GM18909 (cell line): Measurements from ENCODE around the gene FCGR3A.
"Not testable (repeated sequence)": the region's sequence is repeated elsewhere in the genome, so short reads cannot be mapped to it uniquely, and the experiment has no call there.

ENCODE experiments used
- ATAC-seq: cut with Tn5 transposase; IDR thresholded peaks from one replicate; pipeline ENCODE4 v1.9.1; 2021; ENCODE audit warnings: mild to moderate bottlenecking; ENCODE audit not compliant: unreplicated experiment, poor library complexity

Gene FCGR3A

DNA sequence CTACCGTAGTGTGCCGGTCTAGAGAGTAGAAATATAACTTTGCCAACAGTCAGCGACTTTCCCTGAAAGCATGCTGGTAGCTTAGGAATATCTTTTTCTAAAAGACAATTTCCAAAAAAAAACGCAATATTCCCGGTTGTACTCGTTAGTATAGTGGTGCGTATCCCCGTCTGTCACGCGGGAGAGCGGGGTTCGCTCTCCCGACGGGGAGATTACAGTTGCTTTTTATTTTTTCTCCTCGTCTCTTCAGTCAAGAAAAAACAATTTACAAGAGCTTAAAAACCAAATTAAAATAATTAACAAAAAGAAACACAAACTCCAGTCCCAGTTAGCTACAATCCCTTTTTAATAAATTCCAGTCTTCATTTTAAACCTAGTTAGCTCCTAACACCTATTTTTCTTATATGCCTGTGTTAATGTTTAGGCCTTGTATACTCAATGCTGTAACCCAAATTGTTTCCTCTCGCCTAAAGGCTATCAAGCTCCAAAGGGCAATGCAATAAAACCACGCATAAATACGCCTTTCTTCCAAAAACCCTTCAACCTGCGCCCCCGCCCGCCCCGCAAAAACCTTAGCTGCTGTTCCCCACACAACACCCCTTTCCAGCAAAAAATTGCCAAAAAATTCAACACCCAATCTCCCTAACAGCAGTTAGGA is 17.5 kb downstream of the FCGR3A start:
- no peak for ATAC-seq

DNA sequence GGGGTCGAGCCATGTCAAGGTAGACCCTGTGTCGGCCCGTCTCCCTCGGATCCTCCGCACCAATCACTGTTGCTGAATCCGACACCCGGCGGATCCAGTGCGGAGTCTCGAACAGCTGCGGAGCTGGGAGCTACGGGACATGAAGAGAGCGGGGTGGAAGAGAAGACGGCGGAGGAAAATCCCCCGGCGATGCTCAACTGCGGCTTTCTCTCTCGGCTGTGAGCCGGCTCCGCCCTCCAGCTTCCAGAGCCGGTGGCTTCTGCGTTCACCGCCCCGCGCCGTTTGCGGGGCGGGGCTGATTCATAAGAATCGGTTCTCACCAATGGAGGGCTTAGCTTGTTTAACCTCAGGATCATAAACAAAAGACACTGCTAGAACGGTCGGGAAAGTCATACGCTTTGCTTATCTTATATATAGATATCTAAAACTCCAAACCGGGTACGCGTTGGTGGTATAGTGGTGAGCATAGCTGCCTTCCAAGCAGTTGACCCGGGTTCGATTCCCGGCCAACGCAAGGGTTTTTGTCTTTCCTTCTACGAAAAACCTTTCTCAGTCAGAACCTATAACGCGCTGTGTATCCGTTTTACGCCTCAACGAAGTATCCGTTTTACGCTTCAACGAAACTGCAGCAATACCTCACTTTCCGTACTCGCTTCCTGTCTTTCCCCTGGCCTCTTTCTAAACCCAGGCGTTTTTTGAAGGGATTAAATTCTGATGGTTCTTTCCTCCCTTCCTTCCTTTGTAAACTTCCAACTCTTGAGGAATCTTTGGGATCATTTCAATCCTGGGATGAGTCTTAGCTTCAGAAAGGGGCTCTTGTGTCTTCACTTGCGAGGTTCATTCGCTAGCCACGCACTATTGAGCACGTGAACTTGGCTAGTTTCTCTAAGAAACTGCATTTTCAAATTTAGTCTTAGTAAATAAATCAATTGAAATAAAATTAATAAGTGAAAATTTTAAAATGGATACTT is 18.7 kb downstream of the FCGR3A start:
- peak; percentile 67 for ATAC-seq

DNA sequence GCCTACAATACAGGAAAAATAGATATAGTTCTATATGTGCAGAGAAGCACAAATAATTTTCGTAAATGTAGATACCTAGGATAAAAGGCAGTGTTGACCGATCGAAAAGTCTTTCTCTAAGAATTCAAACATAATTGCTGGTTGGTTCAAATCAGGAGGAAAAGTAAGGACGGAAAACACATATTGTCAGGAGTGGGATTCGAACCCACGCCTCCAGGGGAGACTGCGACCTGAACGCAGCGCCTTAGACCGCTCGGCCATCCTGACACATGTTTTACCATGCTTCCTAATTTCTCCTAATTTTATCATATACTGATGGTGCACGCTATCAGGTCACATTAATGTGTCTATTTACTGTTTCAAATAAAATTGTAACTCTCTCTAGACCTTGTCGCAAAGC is 19.5 kb downstream of the FCGR3A start:
- peak; percentile 37 for ATAC-seq

DNA sequence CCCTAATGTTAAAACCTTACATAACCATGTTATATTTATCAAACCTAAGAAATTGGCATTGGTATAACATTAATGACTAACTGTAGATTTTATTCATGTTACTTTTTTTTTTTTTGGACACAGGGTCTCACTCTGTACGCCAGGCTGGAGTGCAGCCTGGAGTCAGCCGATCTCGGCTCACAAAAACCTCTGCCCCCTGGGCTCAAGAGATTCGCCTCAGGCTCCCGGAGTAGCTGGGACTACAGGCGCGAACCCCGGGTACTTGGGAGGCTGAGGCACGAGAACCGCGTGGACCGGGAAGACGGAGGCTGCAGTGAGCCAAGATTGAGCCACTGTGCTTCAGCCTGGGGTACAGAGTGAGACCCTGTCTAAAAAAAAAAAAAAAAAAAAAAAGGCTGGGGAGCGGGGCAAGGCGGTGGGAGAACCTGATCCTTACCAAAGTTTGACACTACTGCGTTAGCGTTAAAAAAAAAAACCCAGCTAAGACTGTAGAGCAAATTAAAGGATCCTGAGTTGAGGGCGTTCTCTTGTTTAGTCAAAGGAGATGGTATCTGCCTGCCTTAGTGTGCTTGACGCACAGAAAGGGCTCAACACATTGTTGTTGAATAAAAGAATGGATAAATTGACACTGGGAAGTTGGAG is 20.0 kb downstream of the FCGR3A start:
- not testable (repeated sequence) for ATAC-seq

DNA sequence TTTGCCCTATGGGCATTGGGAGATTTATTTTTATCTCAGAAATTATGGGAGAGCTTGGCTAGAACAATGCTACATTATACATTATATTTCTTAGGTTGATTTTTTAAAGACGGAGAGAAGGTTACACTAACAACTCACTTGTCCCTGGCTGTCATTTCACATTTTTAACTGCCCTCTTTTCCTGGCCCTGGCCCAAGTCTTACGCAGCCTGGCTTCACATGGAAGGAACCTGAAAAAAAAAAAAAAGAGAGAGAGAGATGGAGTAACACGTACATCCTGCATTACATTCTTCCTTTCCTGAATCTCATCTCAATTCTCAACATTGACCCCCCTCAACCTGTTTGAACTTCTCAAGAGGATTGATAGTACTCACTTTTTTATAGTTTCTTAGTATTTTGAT is 21.1 kb downstream of the FCGR3A start:
- ATAC-seq: not testable (repeated sequence)

DNA sequence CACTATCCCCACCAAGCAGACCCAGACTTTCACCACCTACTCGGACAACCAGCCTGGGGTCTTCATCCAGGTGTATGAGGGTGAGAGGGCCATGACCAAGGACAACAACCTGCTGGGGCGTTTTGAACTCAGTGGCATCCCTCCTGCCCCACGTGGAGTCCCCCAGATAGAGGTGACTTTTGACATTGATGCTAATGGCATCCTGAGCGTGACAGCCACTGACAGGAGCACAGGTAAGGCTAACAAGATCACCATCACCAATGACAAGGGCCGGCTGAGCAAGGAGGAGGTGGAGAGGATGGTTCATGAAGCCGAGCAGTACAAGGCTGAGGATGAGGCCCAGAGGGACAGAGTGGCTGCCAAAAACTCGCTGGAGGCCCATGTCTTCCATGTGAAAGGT is 23.7 kb downstream of the FCGR3A start:
- ATAC-seq: not testable (repeated sequence)

DNA sequence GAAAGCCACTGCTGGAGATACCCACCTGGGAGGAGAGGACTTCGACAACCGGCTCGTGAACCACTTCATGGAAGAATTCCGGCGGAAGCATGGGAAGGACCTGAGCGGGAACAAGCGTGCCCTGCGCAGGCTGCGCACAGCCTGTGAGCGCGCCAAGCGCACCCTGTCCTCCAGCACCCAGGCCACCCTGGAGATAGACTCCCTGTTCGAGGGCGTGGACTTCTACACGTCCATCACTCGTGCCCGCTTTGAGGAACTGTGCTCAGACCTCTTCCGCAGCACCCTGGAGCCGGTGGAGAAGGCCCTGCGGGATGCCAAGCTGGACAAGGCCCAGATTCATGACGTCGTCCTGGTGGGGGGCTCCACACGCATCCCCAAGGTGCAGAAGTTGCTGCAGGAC is 24.3 kb downstream of the FCGR3A start:
- not testable (repeated sequence) for ATAC-seq

DNA sequence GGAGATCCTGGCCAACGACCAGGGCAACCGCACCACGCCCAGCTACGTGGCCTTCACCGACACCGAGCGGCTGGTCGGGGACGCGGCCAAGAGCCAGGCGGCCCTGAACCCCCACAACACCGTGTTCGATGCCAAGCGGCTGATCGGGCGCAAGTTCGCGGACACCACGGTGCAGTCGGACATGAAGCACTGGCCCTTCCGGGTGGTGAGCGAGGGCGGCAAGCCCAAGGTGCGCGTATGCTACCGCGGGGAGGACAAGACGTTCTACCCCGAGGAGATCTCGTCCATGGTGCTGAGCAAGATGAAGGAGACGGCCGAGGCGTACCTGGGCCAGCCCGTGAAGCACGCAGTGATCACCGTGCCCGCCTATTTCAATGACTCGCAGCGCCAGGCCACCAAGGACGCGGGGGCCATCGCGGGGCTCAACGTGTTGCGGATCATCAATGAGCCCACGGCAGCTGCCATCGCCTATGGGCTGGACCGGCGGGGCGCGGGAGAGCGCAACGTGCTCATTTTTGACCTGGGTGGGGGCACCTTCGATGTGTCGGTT is 24.8 kb downstream of the FCGR3A start:
- ATAC-seq: peak; percentile 22

DNA sequence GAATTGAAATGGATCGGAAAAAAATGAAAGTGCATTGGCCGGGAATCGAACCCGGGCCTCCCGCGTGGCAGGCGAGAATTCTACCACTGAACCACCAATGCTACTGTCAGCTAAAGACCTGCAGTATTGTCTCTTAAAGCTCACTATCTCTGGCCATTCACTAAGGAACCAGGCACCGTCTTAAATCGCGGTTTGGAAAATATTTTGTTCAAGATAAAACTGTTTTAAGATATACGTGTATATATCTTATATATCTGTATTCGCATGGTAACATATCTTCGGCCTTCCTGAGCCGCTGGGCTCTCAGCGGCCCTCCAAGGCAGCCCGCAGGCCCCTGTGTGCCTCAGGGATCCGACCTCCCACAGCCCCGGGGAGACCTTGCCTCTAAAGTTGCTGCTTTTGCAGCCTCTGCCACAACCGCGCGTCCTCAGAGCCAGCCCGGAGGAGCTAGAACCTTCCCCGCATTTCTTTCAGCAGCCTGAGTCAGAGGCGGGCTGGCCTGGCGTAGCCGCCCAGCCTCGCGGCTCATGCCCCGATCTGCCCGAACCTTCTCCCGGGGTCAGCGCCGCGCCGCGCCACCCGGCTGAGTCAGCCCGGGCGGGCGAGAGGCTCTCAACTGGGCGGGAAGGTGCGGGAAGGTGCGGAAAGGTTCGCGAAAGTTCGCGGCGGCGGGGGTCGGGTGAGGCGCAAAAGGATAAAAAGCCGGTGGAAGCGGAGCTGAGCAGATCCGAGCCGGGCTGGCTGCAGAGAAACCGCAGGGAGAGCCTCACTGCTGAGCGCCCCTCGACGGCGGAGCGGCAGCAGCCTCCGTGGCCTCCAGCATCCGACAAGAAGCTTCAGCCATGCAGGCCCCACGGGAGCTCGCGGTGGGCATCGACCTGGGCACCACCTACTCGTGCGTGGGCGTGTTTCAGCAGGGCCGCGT is 25.5 kb downstream of the FCGR3A start, which contains the start of gene HSPA6:
TSS of gene HSPA6 (plus strand) at position 724 of the 925 bp plus-strand sequence. CDS start at position 843, 119 bp downstream.
- peak; percentile 60 for ATAC-seq

DNA sequence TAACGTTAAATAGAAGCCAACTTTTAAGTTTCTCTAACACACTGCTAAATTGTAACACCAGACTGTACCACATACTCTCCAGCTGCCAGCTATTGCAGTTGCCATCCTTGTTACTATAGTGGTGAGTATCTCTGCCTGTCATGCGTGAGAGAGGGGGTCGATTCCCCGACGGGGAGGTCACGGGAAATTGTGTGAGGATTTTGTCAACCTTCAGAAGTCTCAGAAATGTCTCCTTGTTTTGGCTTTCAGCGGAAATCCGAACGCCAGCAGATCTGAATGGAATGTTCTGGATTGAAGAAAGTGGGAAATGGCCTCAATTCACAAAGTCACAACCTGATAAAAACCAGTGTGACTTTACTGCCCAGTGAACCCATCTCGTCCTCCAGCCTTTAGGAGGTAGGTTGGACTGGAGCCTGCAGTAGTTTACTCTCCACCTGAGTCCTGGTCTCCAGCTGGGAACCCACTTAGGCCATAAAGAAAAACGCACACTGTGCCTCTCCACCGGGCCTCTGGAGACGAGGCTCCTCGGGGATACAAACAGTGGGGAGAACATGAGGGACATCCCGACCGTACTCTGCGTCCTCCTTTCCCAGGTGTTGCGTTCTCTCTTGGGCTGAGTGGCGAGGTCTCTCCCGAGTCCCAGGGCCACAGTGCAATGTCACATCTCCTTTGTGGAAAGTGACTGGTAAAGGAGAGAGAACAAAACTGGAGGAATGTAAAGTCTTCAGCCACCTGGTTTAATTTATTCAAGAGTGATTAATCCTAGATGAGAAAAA is 26.4 kb downstream of the FCGR3A start:
- ATAC-seq: not testable (repeated sequence)

DNA sequence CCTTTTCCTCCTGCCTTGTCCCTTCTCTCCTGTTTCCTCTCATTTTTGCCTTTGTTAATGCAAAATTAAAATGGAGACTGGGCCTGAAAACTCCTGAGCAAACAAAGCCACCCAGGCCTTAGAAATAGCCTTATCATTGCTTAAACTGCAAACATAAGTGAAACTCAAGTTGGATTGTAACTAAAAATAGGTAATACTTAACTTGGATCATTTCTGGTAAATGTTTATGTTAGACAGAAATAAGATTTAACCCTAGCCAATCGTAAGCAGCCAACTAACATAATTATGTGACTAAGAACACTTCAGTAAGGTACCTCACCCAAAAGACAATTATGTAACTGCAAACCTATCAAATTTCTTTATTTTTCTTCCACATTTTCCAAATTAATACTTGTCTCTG is 35.7 kb downstream of the FCGR3A start:
- ATAC-seq: not testable (repeated sequence)

DNA sequence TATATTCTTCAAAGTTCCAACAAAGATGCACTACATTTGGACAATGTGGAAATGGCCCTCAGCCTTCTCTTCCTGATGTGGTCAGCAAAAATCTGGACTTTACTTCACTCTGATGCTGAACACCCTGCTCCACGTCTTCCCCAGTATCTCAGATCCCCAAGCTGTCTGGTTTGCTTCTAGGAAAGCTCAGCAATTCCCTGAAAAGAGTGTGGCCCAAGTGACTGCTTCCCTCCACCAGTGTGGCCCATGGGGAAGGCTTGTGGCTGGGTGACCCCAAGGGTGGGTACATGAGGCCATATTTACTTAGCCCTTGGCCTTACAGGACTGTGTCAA is 36.2 kb downstream of the FCGR3A start:
- not testable (repeated sequence) for ATAC-seq

DNA sequence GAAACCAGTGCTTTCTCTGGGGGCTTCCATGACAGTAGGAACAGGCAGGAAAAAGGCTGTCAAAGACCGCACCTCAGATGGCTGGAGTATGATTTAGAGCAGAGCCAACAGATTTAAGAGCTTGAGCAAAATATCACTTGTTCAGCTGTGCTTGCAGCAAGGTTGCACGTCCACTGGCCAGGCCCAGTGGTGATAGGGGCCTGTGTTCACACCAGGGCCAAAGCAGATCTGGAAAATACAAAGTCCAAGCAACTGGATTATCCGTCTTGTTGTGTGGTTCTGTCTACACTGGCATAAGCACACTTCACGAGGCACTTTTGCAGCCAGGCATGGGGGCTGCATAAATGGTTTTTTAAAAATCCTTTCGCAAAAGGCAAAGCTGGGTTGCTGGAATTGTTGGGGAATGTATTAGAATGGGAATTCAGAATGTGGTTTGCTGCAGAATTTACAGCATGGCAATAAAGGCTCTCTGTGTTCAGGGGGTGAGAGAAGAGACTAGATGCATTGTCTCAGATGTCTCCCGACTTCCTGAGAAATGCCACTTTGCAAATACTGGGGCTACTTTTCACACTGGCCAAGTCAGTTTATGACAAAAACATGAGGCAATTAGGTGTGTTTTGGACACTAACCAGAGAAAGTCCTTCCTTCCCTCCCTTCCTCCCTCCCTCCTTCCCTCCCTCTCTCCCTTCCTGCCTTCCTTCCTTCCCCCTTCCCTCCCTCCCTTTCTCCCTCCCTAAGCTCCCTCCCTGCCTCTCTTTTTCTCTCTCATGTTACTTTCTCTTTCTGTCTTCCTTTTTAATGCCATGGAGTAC is 36.8 kb downstream of the FCGR3A start:
- ATAC-seq: not testable (repeated sequence)

DNA sequence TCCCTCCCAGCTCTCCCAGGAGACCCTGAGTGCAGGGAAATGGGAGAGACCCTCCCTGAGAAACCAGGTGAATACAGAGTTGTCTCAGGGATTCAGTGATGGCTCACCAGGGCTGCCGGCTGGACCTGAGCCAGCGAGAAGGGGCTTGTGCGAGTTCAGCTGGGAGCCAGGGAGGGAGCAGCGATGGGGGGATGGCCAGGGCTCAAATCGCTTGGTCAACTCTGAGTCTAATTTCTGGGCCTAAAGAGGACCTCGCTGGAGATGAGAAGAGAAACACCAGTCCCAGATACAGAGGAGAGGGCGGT is 37.9 kb downstream of the FCGR3A start:
- ATAC-seq: no peak

DNA sequence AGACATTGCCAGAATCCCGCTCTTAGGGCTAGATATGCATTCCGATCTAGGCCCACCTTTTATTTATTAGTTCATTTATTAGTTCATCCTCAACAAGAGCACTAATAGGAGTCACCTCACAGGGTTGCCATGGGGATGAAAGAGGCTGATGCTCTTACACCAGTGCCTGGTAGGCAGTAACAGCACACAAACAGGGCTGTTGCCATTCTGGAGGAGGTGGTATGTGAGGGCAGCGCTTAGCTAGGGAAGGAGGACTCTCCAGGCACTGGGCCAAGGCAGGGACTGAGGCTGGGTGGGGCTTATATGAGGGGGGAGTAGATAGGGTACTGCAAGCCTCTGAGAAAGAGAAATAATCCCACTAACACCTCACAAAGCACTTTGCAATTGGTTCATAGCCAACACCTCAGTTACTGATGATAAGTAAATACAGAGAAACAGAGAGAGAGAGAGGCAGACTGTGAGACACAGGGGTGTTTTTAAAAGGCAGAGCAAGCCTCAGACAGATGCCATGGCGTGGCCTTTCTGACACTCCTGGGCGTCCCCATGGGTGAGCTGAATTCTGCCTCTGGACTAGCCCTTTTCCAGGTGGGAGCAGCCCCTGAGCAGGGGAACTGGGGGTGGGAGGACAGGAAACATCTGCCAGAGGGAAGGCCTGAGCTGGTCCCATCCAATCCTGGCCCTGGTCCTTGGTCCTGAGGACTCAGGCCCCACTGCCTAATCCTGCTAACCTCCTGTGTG is 38.4 kb downstream of the FCGR3A start:
- no peak for ATAC-seq

DNA sequence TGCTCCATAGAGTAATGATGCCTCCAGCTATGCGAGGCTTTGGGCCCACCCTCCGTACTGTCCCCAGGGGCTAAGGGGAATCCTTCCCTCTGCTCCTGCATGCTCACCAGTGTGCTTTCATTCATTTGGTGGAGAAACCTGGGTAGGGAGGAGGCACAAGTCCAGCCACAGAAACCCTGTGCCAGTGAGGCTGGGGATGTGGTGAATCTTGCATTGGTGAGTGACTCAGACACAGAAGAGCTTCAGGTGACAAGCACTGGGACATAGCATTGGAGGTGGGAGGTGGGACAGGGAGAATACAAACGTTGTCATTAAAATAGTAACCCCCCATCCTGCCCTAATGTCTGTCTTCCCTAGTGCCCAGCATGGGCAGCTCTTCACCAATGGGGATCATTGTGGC is 39.1 kb downstream of the FCGR3A start:
- no peak for ATAC-seq

DNA sequence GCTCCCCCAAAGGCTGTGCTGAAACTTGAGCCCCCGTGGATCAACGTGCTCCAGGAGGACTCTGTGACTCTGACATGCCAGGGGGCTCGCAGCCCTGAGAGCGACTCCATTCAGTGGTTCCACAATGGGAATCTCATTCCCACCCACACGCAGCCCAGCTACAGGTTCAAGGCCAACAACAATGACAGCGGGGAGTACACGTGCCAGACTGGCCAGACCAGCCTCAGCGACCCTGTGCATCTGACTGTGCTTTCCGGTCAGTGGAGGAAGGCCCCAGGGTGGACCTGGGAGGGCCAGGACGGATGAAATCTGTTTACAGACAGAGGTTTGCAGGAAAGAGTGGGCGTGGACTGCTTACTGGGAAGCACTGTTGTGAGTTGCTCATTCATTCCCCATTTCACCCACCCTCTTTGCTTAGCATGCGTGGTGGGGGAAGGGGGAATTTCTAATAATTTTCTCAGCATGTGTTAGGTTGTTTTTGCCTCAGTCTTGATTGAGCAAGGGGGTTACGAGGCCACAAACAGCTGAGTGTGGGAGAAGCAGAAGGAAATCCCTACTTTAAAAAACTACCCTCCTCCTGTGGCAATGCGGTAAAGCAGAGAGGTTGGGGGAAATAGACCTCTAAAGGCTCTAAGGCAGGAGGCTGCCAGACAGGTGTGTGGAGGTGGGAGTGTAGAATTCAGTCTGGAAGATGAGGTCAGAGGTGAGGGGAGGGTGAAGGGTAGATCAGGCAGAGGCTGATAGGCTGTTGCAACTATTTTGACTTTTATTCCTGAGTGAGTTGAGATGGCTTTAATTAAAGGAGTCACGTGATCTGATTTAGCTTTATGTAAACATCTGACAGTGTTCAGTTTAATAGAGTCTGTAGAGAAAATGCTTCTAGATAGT is 43.0 kb downstream of the FCGR3A start:
- ATAC-seq: no peak
